A549 (cell line): ENCODE data around the gene HRG. TPM values are rescaled to one million over a fixed set of nuclear protein-coding genes. Genes with fewer than 3 reads are reported as not detected.

Source experiments
- ATAC-seq, 2 experiments: fragments of 200-7000 bp in 1 of 2; fragments of >200 bp in 1 of 2; cut with Nextera tagmentation in 1 of 2; cut with Tn5 transposase in 1 of 2; 3 replicates each; pipeline versions ENCODE4 v1.8.0 to v1.9.1; 2018 to 2020; ENCODE audit warnings: mild to moderate bottlenecking in 1 of 2, moderate library complexity in 1 of 2
- CTCF ChIA-PET: fragments of 300-600 bp; sonication (Branson Sonifier 250); formaldehyde crosslinking; extraction: SDS; loops from one replicate; lab custom pipeline; 2021; ENCODE audit warnings: antibody characterized with exemption, inconsistent platforms; lab: Yijun Ruan, JAX
- POLR2A ChIA-PET: fragments of 350-600 bp; formaldehyde crosslinking; extraction: SDS; loops from one replicate; lab custom pipeline; 2021; ENCODE audit warnings: antibody characterized with exemption, inconsistent platforms; lab: Yijun Ruan, JAX
- DNase-seq, 2 experiments: peaks; one replicate each; pipeline versions ENCODE4 v3.0.0 to v3.0.0-alpha.2; 2011 to 2016; ENCODE audit warnings: low read depth in 1 of 2, low spot score in 1 of 2
- FAIRE-seq: peaks from 2 replicates; lab custom pipeline; 2011; peaks lifted over from hg19 to GRCh38; lab: Jason Lieb, UNC
- H3K27ac ChIP-seq, 2 experiments: fragments of >200 bp; sonication (Bioruptor Twin); formaldehyde crosslinking; 3 replicates each; pipeline ENCODE4 v1.5.1; 2016 to 2017
- H3K4me1 ChIP-seq: fragments of >200 bp; sonication (Bioruptor Twin); formaldehyde crosslinking; 3 replicates; pipeline ENCODE4 v1.6.1; 2016
- H3K4me2 ChIP-seq: fragments of >200 bp; sonication (Bioruptor Twin); formaldehyde crosslinking; 3 replicates; pipeline ENCODE4 v1.6.1; 2016
- H3K4me3 ChIP-seq: fragments of >200 bp; sonication (Bioruptor Twin); formaldehyde crosslinking; 3 replicates; pipeline ENCODE4 v1.5.1; 2016
- H3K9me3 ChIP-seq: fragments of >200 bp; sonication (Bioruptor Twin); formaldehyde crosslinking; 3 replicates; pipeline ENCODE4 v1.6.1; 2016
- ATOH8 ChIP-seq: fragments of 250-450 bp; sonication (Bioruptor Pico); IDR thresholded peaks from 2 replicates; pipeline ENCODE4 v1.5.0; 2020; ENCODE audit warnings: low read depth, mild to moderate bottlenecking, moderate library complexity
- BHLHE40 ChIP-seq: IDR thresholded peaks from 2 replicates; pipeline ENCODE4 v1.6.1; 2012; ENCODE audit warnings: low read depth, low read length, inconsistent platforms
- CBX2 ChIP-seq: fragments of 200-600 bp; sonication (generic); IDR thresholded peaks from 2 replicates; pipeline ENCODE4 v1.6.1; 2016; ENCODE audit warnings: low read depth, mild to moderate bottlenecking, borderline replicate concordance
- CTCF ChIP-seq: fragments of >200 bp; sonication (Bioruptor Twin); formaldehyde crosslinking; IDR thresholded peaks from 3 replicates; pipeline ENCODE4 v1.5.1; 2016
- EHMT2 ChIP-seq: fragments of 200-600 bp; sonication (generic); IDR thresholded peaks from 2 replicates; pipeline ENCODE4 v1.6.1; 2016; ENCODE audit warnings: antibody characterized with exemption, low read depth, mild to moderate bottlenecking, moderate library complexity
- FOSL2 ChIP-seq, 2 experiments: fragments of 450-650 bp in 1 of 2; fragments of >200 bp in 1 of 2; sonication (Bioruptor Twin) in 1 of 2; formaldehyde crosslinking; IDR thresholded peaks; 2 replicates each; pipeline versions ENCODE4 v1.5.0 to v1.6.1; 2016 to 2020; ENCODE audit warnings: mild to moderate bottlenecking in 1 of 2, moderate library complexity in 1 of 2
- HOXA7 ChIP-seq: fragments of 250-450 bp; sonication (Bioruptor Pico); IDR thresholded peaks from 2 replicates; pipeline ENCODE4 v1.5.0; 2020; ENCODE audit warnings: mild to moderate bottlenecking, moderate library complexity
- JUN ChIP-seq, 2 experiments: fragments of >200 bp; sonication (Bioruptor Twin); formaldehyde crosslinking; IDR thresholded peaks; 2 replicates in 1 of 2; 3 replicates in 1 of 2; pipeline ENCODE4 v1.6.1; 2016 to 2017
- JUNB ChIP-seq: fragments of >200 bp; sonication (Bioruptor Twin); formaldehyde crosslinking; IDR thresholded peaks from 2 replicates; pipeline ENCODE4 v1.6.1; 2016
- MYC ChIP-seq: IDR thresholded peaks from 2 replicates; pipeline ENCODE4 v1.6.1; 2012; ENCODE audit warnings: mild to moderate bottlenecking, inconsistent platforms, low read length, improper control_type of control experiment, borderline replicate concordance
- NPAS2 ChIP-seq: fragments of 250-450 bp; sonication (Bioruptor Pico); IDR thresholded peaks from 2 replicates; pipeline ENCODE4 v1.8.0; 2022; ENCODE audit warnings: mild to moderate bottlenecking, moderate library complexity, borderline replicate concordance
- PBX3 ChIP-seq: IDR thresholded peaks from 2 replicates; pipeline ENCODE4 v1.6.1; 2012
- POLR2A ChIP-seq: IDR thresholded peaks from 2 replicates; pipeline ENCODE4 v1.6.1; 2012; ENCODE audit warnings: mild to moderate bottlenecking, low read length
- RCOR1 ChIP-seq: fragments of 150-350 bp; IDR thresholded peaks from 2 replicates; pipeline ENCODE4 v1.6.1; 2014; ENCODE audit warnings: antibody characterized with exemption, low read length, low read depth
- RFX5 ChIP-seq: fragments of 450-650 bp; IDR thresholded peaks from 2 replicates; pipeline ENCODE4 v1.7.1; 2014; ENCODE audit warnings: antibody characterized with exemption, mild to moderate bottlenecking, moderate library complexity
- RNF2 ChIP-seq: fragments of 200-600 bp; sonication (generic); IDR thresholded peaks from 2 replicates; pipeline ENCODE4 v1.6.1; 2016; ENCODE audit warnings: low read depth, mild to moderate bottlenecking, antibody characterized with exemption, moderate library complexity, borderline replicate concordance
- SMC3 ChIP-seq: fragments of >200 bp; sonication (Bioruptor Twin); formaldehyde crosslinking; IDR thresholded peaks from 3 replicates; pipeline ENCODE4 v1.6.1; 2018; ENCODE audit warnings: inconsistent platforms
- SREBF2 ChIP-seq: fragments of 450-650 bp; IDR thresholded peaks from 2 replicates; pipeline ENCODE4 v1.6.1; 2014; ENCODE audit warnings: mild to moderate bottlenecking, moderate library complexity
- TFCP2L1 ChIP-seq: fragments of 250-450 bp; sonication (Bioruptor Pico); IDR thresholded peaks from 2 replicates; pipeline ENCODE4 v1.5.0; 2021; ENCODE audit warnings: mild to moderate bottlenecking
- USF2 ChIP-seq: fragments of 450-650 bp; IDR thresholded peaks from 2 replicates; pipeline ENCODE4 v1.6.1; 2014; ENCODE audit warnings: antibody characterized with exemption
- ZFP36 ChIP-seq: fragments of 450-650 bp; IDR thresholded peaks from 2 replicates; pipeline ENCODE4 v1.6.1; 2014; ENCODE audit warnings: borderline replicate concordance; ENCODE audit not compliant: partially characterized antibody
- ZNF302 ChIP-seq: fragments of 250-450 bp; sonication (Bioruptor Pico); IDR thresholded peaks from 2 replicates; pipeline ENCODE4 v1.9.0; 2021; ENCODE audit warnings: inconsistent platforms, mild to moderate bottlenecking, moderate library complexity
- WGBS: methylation state at CpG from one replicate; pipeline ENCODE4 v1.1.6; 2017; ENCODE audit errors: missing lambda C conversion rate; 5-methylcytosine and 5-hydroxymethylcytosine counted together
- polyA plus RNA-seq, 4 experiments: library from polyadenylated mRNA; depleted of rRNA in 3 of 4; stranded (reverse); fragments of >200 nt; fragmentation: RNase III in 1 of 4; extraction: RNeasy Plus Mini Kit Qiagen cat#74134 plus additional on column Dnase treatment in 1 of 4; gene quantifications; 2 replicates in 3 of 4; 3 replicates in 1 of 4; pipeline ENCODE4 v1.2.3, GENCODE V29; 2011 to 2017

The HRG gene
- polyA plus RNA-seq, 2 of the 4 experiments (the other 2 are of a cell fraction), result not detected

- 79% methylated on average over 1 of the region's 1 CpG for WGBS
- H3K4me3 ChIP-seq, result no peak overlapping the region
- H3K27ac ChIP-seq, result no peak overlapping the region
- H3K4me1 ChIP-seq, result no peaks in the 10 kb centered on the region
- ChIA-PET POLR2A (no interaction called here), CTCF (interaction anchor here (0.9 kb wide), 1 partner anchor 32 kb away, joined by 3 read pairs; no protein-coding TSS in a partner anchor)
- FAIRE-seq (no peak), ATAC-seq (no peak), DNase-seq (no peak)
- no peak overlapping the region for H3K4me2 ChIP-seq
- TF ChIP-seq PBX3, result no peak
- no peaks in the 10 kb centered on the region for H3K9me3 ChIP-seq
These were observed 19.0 kb upstream of the HRG start for GRCh38 chr3:186646841-186647240.

- no peak overlapping the region for H3K27ac ChIP-seq
- no peaks in the 10 kb centered on the region for H3K4me1 ChIP-seq
- ChIA-PET POLR2A (no interaction called here), CTCF (interaction anchor here (0.7 kb wide), 1 partner anchor 15 kb away, joined by 4 read pairs; no protein-coding TSS in a partner anchor)
- WGBS, result 91% methylated on average over 1 of the region's 1 CpG
- ATAC-seq, result no peak
- no peak overlapping the region for H3K4me2 ChIP-seq
- no peak for FAIRE-seq
- H3K4me3 ChIP-seq, result no peak overlapping the region
- DNase-seq, result no peak
- H3K9me3 ChIP-seq, result no peaks in the 10 kb centered on the region
- TF ChIP-seq JUN (IDR thresholded peaks at IDR 0.05), result no peak
- no peak for TF ChIP-seq TFCP2L1 (CRISPR knock-in tag)
- no peak for TF ChIP-seq POLR2A
- TF ChIP-seq CTCF, result no peak
- TF ChIP-seq EHMT2, result no peak
- no peak for TF ChIP-seq BHLHE40
- TF ChIP-seq, all 56 proteins: peak for 0
These were observed 17.0 kb upstream of the HRG start for GRCh38 chr3:186648851-186649250.

- WGBS, result 43% methylated on average over 3 of the region's 3 CpGs
- CTCF ChIA-PET, result interaction anchor here (1.3 kb wide), 2 partner anchors 20 to 35 kb away, joined by 3 to 7 read pairs; no protein-coding TSS in a partner anchor
- FAIRE-seq, result no peak
- no peak for DNase-seq
- Histone ChIP-seq H3K4me1 (no peaks in the 10 kb centered on the region), H3K4me2 (no peak overlapping the region), H3K9me3 (no peaks in the 10 kb centered on the region), H3K27ac (no peak overlapping the region)
- no peak for ATAC-seq
- POLR2A ChIA-PET, result no interaction called here
- no peak for TF ChIP-seq PBX3
- TF ChIP-seq ATOH8 (CRISPR knock-in tag), result no peak
- no peak for TF ChIP-seq FOSL2 (IDR thresholded peaks at IDR 0.05)
- TF ChIP-seq FOSL2 (CRISPR knock-in tag; IDR thresholded peaks at IDR 0.05), result no peak
- TF ChIP-seq RCOR1, result no peak
- no peak for TF ChIP-seq MYC
- no peak for TF ChIP-seq TFCP2L1 (CRISPR knock-in tag)
- no peak for TF ChIP-seq ZFP36
- no peak for TF ChIP-seq NPAS2
- TF ChIP-seq USF2, result no peak
- TF ChIP-seq JUNB, result no peak
- TF ChIP-seq SMC3, result no peak
- no peak for TF ChIP-seq CBX2
- no peak for TF ChIP-seq CTCF
- no peak for TF ChIP-seq RFX5
- no peak for TF ChIP-seq SREBF2
- TF ChIP-seq ZNF302 (CRISPR knock-in tag), result no peak
- TF ChIP-seq RNF2, result no peak
- TF ChIP-seq HOXA7 (CRISPR knock-in tag), result no peak
- TF ChIP-seq, all 56 proteins: peak for 0
- H3K4me3 ChIP-seq, result no peak overlapping the region
These were observed 14.1 kb upstream of the HRG start for GRCh38 chr3:186651678-186652215.
